Measurements from ENCODE around the gene ADGRG3. TPM values are rescaled to one million over a fixed set of nuclear protein-coding genes. Genes with fewer than 3 reads are reported as not detected.

ADGRG3 gene
- total RNA-seq, 3 donors from 2014 or later: 0.84 to 3.4 (median 1.8) TPM

- Histone ChIP-seq H3K9me3 (no peaks in the 10 kb centered on the region), H3K4me1 (ENCODE audit: low read depth) (no peaks in the 10 kb centered on the region), H3K36me3 (ENCODE audit: low read depth) (no peaks in the 10 kb centered on the region), H3K4me3 (no peak overlapping the region)
- intact Hi-C loops (cut with DNase I, micrococcal nuclease): no loop called here
- ATAC-seq (no peak), DNase-seq (no peak)
- no peak for TF ChIP-seq CTCF (IDR thresholded peaks at IDR 0.05)
These were observed 35.4 kb downstream of the ADGRG3 start for GRCh38 chr16:57703416-57704010.

- Histone ChIP-seq H3K36me3 (ENCODE audit: low read depth) (no peaks in the 10 kb centered on the region), H3K9me3 (no peaks in the 10 kb centered on the region), H3K4me3 (no peak overlapping the region), H3K4me1 (ENCODE audit: low read depth) (no peaks in the 10 kb centered on the region)
- peak; percentile 24 for ATAC-seq
- DNase-seq: no peak
- no peak for TF ChIP-seq CTCF (IDR thresholded peaks at IDR 0.05)
- intact Hi-C loops (cut with DNase I, micrococcal nuclease): no loop called here
These were observed 36.2 kb downstream of the ADGRG3 start for GRCh38 chr16:57704011-57704904.

- Histone ChIP-seq H3K9me3 (no peaks in the 10 kb centered on the region), H3K4me3 (no peak overlapping the region), H3K36me3 (ENCODE audit: low read depth) (no peaks in the 10 kb centered on the region), H3K4me1 (ENCODE audit: low read depth) (no peaks in the 10 kb centered on the region)
- ATAC-seq (no peak), DNase-seq (no peak)
- TF ChIP-seq CTCF (IDR thresholded peaks at IDR 0.05): no peak
- intact Hi-C loops (cut with DNase I, micrococcal nuclease): no loop called here
These were observed 37.1 kb downstream of the ADGRG3 start for GRCh38 chr16:57704905-57705852.

GRCh38 chr16:57706717-57707116 is 38.6 kb downstream of the ADGRG3 start:
- Histone ChIP-seq H3K4me3 (no peak overlapping the region), H3K9me3 (no peaks in the 10 kb centered on the region), H3K4me1 (ENCODE audit: low read depth) (no peaks in the 10 kb centered on the region), H3K36me3 (ENCODE audit: low read depth) (no peaks in the 10 kb centered on the region)
- DNase-seq (no peak), ATAC-seq (no peak)
- intact Hi-C loops (cut with DNase I, micrococcal nuclease): no loop called here
- no peak for TF ChIP-seq CTCF (IDR thresholded peaks at IDR 0.05)

GRCh38 chr16:57707331-57707730 is 39.2 kb downstream of the ADGRG3 start:
- Histone ChIP-seq H3K4me1 (ENCODE audit: low read depth) (no peaks in the 10 kb centered on the region), H3K9me3 (no peaks in the 10 kb centered on the region), H3K4me3 (no peak overlapping the region), H3K36me3 (ENCODE audit: low read depth) (no peaks in the 10 kb centered on the region)
- intact Hi-C loops (cut with DNase I, micrococcal nuclease): no loop called here
- no peak for DNase-seq
- TF ChIP-seq CTCF (IDR thresholded peaks at IDR 0.05): no peak
- ATAC-seq: no peak
